A673 (cell line): ENCODE results near the gene HSDL1.

Experiments
- EZH2 ChIP-seq: fragments of 200-600 bp; sonication (generic); IDR thresholded peaks from 2 replicates; pipeline ENCODE4 v1.6.1; 2017; ENCODE audit warnings: borderline replicate concordance, low read depth, mild to moderate bottlenecking, mixed read lengths, antibody characterized with exemption, low read length; ENCODE audit not compliant: poor library complexity, severe bottlenecking
- TF ChIP-seq, protein P1 (sequence below): fragments of 300-800, 200-600 bp; sonication (generic); conservative IDR thresholded peaks from 2 replicates; pipeline ENCODE4 v1.5.1; 2017; ENCODE audit warnings: low read depth, mild to moderate bottlenecking, antibody characterized with exemption, low read length, moderate library complexity, mixed read lengths

DNA sequence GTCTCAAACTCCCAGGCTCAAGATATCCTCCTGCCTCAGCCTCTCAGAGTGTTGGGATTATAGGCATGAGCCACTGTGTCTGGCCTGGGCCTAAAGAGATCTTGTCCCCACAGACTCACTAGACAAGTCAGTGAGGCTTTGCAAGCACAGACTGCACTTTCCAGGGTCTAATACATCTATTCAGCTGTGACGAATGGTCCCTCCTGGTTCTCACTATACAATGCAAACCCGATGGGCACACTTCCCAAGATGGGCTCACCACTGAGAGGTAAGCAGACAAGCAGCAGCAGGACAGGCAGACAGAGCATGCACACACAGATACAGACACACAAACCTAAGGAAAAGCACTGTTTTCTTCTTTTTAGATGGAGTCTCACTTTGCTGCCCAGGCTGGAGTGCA is 37.1 kb downstream of the HSDL1 start:
- TF ChIP-seq, protein P1, sequence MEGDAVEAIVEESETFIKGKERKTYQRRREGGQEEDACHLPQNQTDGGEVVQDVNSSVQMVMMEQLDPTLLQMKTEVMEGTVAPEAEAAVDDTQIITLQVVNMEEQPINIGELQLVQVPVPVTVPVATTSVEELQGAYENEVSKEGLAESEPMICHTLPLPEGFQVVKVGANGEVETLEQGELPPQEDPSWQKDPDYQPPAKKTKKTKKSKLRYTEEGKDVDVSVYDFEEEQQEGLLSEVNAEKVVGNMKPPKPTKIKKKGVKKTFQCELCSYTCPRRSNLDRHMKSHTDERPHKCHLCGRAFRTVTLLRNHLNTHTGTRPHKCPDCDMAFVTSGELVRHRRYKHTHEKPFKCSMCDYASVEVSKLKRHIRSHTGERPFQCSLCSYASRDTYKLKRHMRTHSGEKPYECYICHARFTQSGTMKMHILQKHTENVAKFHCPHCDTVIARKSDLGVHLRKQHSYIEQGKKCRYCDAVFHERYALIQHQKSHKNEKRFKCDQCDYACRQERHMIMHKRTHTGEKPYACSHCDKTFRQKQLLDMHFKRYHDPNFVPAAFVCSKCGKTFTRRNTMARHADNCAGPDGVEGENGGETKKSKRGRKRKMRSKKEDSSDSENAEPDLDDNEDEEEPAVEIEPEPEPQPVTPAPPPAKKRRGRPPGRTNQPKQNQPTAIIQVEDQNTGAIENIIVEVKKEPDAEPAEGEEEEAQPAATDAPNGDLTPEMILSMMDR, result no peak
- TF ChIP-seq EZH2, result no peak
